OCI-LY3 (cell line): ENCODE measurements around the gene TIFAB.

Experiments
- CTCF ChIP-seq: fragments of 200-600, 300-600 bp; sonication (generic); IDR thresholded peaks from 2 replicates; pipeline ENCODE4 v1.5.1; 2014; ENCODE audit warnings: antibody characterized with exemption, low read length, low read depth
- EZH2phosphoT487 ChIP-seq: fragments of 200-600 bp; shearing (Covaris generic); IDR thresholded peaks from 2 replicates; pipeline ENCODE4 v1.6.1; 2018; ENCODE audit warnings: antibody characterized with exemption, mixed run types, low read depth

- no peak for TF ChIP-seq CTCF
- TF ChIP-seq EZH2phosphoT487 = no peak
These were observed 34.9 kb upstream of the TIFAB start for GRCh38 chr5:135487037-135487395.
